ENCODE results near the gene NPAS4. TPM values are rescaled to one million over a fixed set of nuclear protein-coding genes. Genes with fewer than 3 reads are reported as not detected.

The NPAS4 gene
- total RNA-seq, 3 donors from 2014 or later (not counting 1 experiment from before 2014, with no cell fraction given) = not detected

DNA sequence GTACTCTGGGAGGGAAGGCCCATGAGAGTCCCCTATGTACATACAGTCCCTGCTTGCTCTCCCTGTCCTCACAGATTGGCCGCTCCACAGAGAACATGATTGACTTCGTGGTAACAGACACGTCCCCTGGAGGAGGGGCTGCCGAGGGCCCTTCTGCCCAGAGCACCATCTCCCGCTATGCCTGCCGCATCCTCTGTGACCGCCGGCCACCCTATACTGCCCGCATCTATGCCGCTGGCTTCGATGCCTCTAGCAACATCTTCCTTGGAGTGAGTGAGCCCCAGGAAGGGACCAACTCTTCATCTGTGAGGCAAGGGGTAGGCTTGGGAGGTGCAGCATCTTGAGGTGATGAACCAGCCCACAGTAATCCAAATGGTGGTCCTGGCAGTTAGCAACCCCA lies 52.3 kb downstream of the NPAS4 start:
- intact Hi-C loops (cut with micrococcal nuclease) = no loop called here
- H3K27ac Mint-ChIP-seq = no peak overlapping the region
- H3K4me1 ChIP-seq (ENCODE audit: control insufficient read depth, insufficient read depth, low read length) = no peaks in the 10 kb centered on the region
- no peaks in the 10 kb centered on the region for H3K36me3 Mint-ChIP-seq
- no peaks in the 10 kb centered on the region for H3K9me3 Mint-ChIP-seq
- no peaks in the 10 kb centered on the region for H3K27me3 ChIP-seq (ENCODE audit: control insufficient read depth, insufficient read depth, low read length)
- no peak overlapping the region for H3K4me3 ChIP-seq (ENCODE audit: low read length)
- no peaks in the 10 kb centered on the region for H3K27me3 Mint-ChIP-seq (ENCODE audit: low read depth in 2 of 2)
- H3K36me3 ChIP-seq (ENCODE audit: control insufficient read depth, insufficient read depth, low read length) = no peaks in the 10 kb centered on the region
- TF ChIP-seq, protein P1, sequence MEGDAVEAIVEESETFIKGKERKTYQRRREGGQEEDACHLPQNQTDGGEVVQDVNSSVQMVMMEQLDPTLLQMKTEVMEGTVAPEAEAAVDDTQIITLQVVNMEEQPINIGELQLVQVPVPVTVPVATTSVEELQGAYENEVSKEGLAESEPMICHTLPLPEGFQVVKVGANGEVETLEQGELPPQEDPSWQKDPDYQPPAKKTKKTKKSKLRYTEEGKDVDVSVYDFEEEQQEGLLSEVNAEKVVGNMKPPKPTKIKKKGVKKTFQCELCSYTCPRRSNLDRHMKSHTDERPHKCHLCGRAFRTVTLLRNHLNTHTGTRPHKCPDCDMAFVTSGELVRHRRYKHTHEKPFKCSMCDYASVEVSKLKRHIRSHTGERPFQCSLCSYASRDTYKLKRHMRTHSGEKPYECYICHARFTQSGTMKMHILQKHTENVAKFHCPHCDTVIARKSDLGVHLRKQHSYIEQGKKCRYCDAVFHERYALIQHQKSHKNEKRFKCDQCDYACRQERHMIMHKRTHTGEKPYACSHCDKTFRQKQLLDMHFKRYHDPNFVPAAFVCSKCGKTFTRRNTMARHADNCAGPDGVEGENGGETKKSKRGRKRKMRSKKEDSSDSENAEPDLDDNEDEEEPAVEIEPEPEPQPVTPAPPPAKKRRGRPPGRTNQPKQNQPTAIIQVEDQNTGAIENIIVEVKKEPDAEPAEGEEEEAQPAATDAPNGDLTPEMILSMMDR (IDR thresholded peaks at IDR 0.05) = no peak
- H3K4me3 Mint-ChIP-seq = no peak overlapping the region
- 93% methylated on average over 11 of the region's 11 CpGs for WGBS (ENCODE audit: insufficient coverage)
- no peaks in the 10 kb centered on the region for H3K9me3 ChIP-seq (ENCODE audit: control insufficient read depth, insufficient read depth, low read length)
- H3K4me1 Mint-ChIP-seq = peaks cover 0 to 11% of the 10 kb centered on the region in 2 donors
- ATAC-seq (no peak), DNase-seq (no peak)
- H3K27ac ChIP-seq (ENCODE audit: low read length) = no peak overlapping the region

DNA sequence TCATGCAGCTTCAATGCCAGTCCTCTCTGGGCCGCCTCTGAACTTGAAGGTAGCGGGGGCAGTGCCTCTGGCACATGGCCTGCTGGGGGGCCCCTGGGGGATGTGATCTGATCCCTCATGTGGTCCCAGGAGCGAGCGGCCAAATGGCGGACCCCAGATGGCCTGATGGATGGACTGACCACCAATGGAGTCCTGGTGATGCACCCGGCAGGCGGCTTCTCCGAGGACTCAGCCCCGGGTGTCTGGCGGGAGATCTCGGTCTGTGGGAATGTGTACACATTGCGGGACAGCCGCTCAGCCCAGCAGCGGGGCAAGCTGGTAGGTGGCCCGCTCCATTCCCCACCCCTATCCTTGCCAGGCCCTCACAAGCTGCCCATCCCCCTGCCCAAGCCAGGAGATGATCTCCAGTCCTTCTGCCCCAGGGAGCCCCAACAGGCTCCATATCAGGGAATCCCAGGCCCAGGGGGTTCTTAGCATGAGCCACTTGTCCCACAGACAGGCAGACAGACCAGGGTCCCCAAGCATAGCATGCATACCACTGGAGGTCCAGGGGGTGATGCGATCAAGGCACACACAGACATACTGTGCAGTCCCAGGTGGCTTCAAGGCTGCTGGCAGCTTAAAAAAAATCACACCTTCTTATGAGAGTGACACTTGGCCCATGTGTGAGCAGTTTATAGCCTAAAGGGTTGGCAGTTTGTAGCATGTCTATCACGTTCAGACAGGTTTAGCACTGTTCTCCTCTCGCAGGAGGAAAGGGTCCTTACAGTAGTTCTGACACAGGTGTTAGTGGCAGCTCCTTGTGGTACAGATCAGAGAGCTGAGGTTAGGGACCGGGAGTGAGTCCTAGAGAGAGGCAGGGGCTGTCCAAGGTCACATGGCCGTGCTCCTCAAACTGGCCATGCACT lies 53.0 kb downstream of the NPAS4 start:
- H3K4me3 Mint-ChIP-seq = no peak overlapping the region
- Histone ChIP-seq H3K4me3 (ENCODE audit: low read length) (no peak overlapping the region), H3K4me1 (ENCODE audit: control insufficient read depth, insufficient read depth, low read length) (peaks cover 2% of the 10 kb centered on the region), H3K36me3 (ENCODE audit: control insufficient read depth, insufficient read depth, low read length) (no peaks in the 10 kb centered on the region), H3K27me3 (ENCODE audit: control insufficient read depth, insufficient read depth, low read length) (no peaks in the 10 kb centered on the region), H3K27ac (ENCODE audit: low read length) (no peak overlapping the region), H3K9me3 (ENCODE audit: control insufficient read depth, insufficient read depth, low read length) (no peaks in the 10 kb centered on the region)
- intact Hi-C loops (cut with micrococcal nuclease) = no loop called here
- ATAC-seq (peak in 1 of 3 donors; percentile 29), DNase-seq (no peak)
- no peaks in the 10 kb centered on the region for H3K9me3 Mint-ChIP-seq
- no peaks in the 10 kb centered on the region for H3K36me3 Mint-ChIP-seq
- TF ChIP-seq, protein P1 (IDR thresholded peaks at IDR 0.05) = no peak
- H3K27ac Mint-ChIP-seq = no peak overlapping the region
- 91% methylated on average over 20 of the region's 20 CpGs for WGBS (ENCODE audit: insufficient coverage)
- H3K27me3 Mint-ChIP-seq (ENCODE audit: low read depth in 2 of 2) = no peaks in the 10 kb centered on the region
- peaks cover 2 to 17% of the 10 kb centered on the region in 2 donors for H3K4me1 Mint-ChIP-seq

DNA sequence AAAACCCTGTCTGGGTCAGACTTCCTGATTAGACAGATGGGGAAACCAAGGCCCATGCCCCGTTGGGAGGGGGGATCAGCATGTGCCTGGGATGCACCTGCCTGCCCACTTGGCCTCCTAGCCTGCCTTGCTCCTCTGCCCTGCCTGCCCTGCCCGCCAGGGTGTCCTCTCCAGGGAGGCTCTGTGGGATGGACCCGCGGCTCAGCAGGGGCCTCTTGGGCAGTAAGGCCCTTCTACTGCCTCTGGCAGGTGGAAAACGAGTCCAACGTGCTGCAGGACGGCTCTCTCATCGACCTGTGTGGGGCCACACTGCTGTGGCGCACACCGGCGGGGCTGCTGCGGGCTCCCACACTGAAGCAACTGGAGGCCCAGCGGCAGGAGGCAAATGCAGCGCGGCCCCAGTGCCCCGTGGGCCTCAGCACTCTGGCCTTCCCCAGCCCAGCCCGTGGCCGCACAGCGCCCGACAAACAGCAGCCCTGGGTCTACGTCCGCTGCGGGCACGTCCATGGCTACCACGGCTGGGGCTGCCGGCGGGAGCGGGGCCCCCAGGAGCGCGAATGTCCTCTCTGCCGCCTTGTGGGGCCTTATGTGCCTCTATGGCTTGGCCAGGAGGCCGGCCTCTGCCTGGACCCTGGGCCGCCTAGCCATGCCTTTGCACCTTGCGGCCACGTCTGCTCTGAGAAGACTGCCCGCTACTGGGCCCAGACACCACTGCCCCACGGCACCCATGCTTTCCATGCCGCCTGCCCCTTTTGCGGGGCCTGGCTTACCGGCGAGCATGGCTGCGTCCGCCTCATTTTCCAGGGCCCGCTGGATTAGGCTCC lies 54.7 kb downstream of the NPAS4 start:
- intact Hi-C loops (cut with micrococcal nuclease) = no loop called here
- H3K27me3 Mint-ChIP-seq (ENCODE audit: low read depth in 2 of 2) = no peaks in the 10 kb centered on the region
- Histone ChIP-seq H3K4me3 (ENCODE audit: low read length) (no peak overlapping the region), H3K4me1 (ENCODE audit: control insufficient read depth, insufficient read depth, low read length) (peaks cover 14% of the 10 kb centered on the region), H3K27me3 (ENCODE audit: control insufficient read depth, insufficient read depth, low read length) (no peaks in the 10 kb centered on the region), H3K9me3 (ENCODE audit: control insufficient read depth, insufficient read depth, low read length) (no peaks in the 10 kb centered on the region), H3K27ac (ENCODE audit: low read length) (no peak overlapping the region), H3K36me3 (ENCODE audit: control insufficient read depth, insufficient read depth, low read length) (no peaks in the 10 kb centered on the region)
- peaks cover 13 to 33% of the 10 kb centered on the region in 2 donors for H3K4me1 Mint-ChIP-seq
- no peak for DNase-seq
- WGBS (ENCODE audit: insufficient coverage) = 97% methylated on average over 44 of the region's 44 CpGs
- H3K36me3 Mint-ChIP-seq = no peaks in the 10 kb centered on the region
- ATAC-seq = no peak
- no peak overlapping the region for H3K4me3 Mint-ChIP-seq
- no peak overlapping the region for H3K27ac Mint-ChIP-seq
- TF ChIP-seq, protein P1 (IDR thresholded peaks at IDR 0.05) = no peak
- no peaks in the 10 kb centered on the region for H3K9me3 Mint-ChIP-seq

Other genes starting within 250 kb of the NPAS4 start
- 10 to 100 TPM; 22.9 to 32.0 (median 27.6) TPM for gene KLC2, start 163.3 kb upstream of the NPAS4 start, total RNA-seq
- gene RAB1B, start 152.4 kb upstream of the NPAS4 start, total RNA-seq = 100 to 1,000 TPM; 116 to 144 (median 132) TPM
- 1 to 10 TPM; 6.3 to 8.8 (median 7.1) TPM for gene CNIH2, start 142.9 kb upstream of the NPAS4 start, total RNA-seq
- 10 to 100 TPM; 21.9 to 28.5 (median 23.6) TPM for gene YIF1A, start 131.9 kb upstream of the NPAS4 start, total RNA-seq
- gene TMEM151A, start 129.1 kb upstream of the NPAS4 start, total RNA-seq = not detected
- under 1 TPM; 0.23 to 0.40 (median 0.32) TPM for gene CD248, start 104.0 kb upstream of the NPAS4 start, total RNA-seq
- 1 to 10 TPM; 1.3 to 7.9 (median 2.5) TPM for gene RIN1, start 84.6 kb upstream of the NPAS4 start, total RNA-seq
- gene BRMS1, start 75.9 kb upstream of the NPAS4 start, total RNA-seq = 10 to 100 TPM; 48.1 to 55.6 (median 48.2) TPM
- gene B4GAT1, start 73.4 kb upstream of the NPAS4 start, total RNA-seq = 1 to 10 TPM; 2.0 to 4.2 (median 2.5) TPM
- 1 to 10 TPM; 1.5 to 1.8 (median 1.6) TPM for gene SLC29A2, start 49.3 kb upstream of the NPAS4 start, total RNA-seq
- 10 to 100 TPM; 20.7 to 24.2 (median 23.9) TPM for gene MRPL11, start 17.8 kb downstream of the NPAS4 start, total RNA-seq
- gene PELI3, start 45.9 kb downstream of the NPAS4 start, total RNA-seq = 1 to 10 TPM; 5.3 to 6.3 (median 5.6) TPM
- gene DPP3, start 59.4 kb downstream of the NPAS4 start, total RNA-seq = 10 to 100 TPM; 37.4 to 42.9 (median 38.6) TPM
- 10 to 100 TPM; 12.5 to 22.5 (median 18.1) TPM for gene BBS1, start 89.6 kb downstream of the NPAS4 start, total RNA-seq
- gene ZDHHC24, start 125.0 kb downstream of the NPAS4 start, total RNA-seq = 10 to 100 TPM; 18.5 to 34.9 (median 28.9) TPM
- gene ACTN3, start 125.9 kb downstream of the NPAS4 start, total RNA-seq = under 1 TPM; 0.33 to 1.00 (median 0.50) TPM
- gene CTSF, start 147.6 kb downstream of the NPAS4 start, total RNA-seq = 10 to 100 TPM; 17.1 to 27.0 (median 24.8) TPM
- under 1 TPM; 0.40 to 0.68 (median 0.49) TPM for gene CCDC87, start 172.0 kb downstream of the NPAS4 start, total RNA-seq
- 10 to 100 TPM; 27.1 to 35.6 (median 32.4) TPM for gene CCS, start 172.2 kb downstream of the NPAS4 start, total RNA-seq
- 100 to 1,000 TPM; 289 to 325 (median 307) TPM for gene RBM14, start 195.6 kb downstream of the NPAS4 start, total RNA-seq
- gene RBM4, start 217.7 kb downstream of the NPAS4 start, total RNA-seq = 100 to 1,000 TPM; 219 to 241 (median 224) TPM

Measured in natural killer cell (primary cell).